Tibial artery (tissue), 4 donors: ENCODE measurements around the gene PKDCC.

Experiments used
- DNase-seq, 2 donors: peaks; one replicate each; pipeline ENCODE4 v3.0.0-alpha.2; 2019
- H3K27ac ChIP-seq, 2 donors: fragments of 200-600 bp; sonication (generic) in 1 of 2; 1 replicate in 1 of 2; 2 replicates in 1 of 2; pipeline ENCODE4 v1.5.1; 2018 to 2019; ENCODE audit warnings: mild to moderate bottlenecking in 1 of 2
- H3K27me3 ChIP-seq, 2 donors: fragments of 200-600 bp; sonication (generic) in 1 of 2; one replicate each; pipeline versions ENCODE4 v1.5.1 to v1.6.0; 2016 to 2019
- H3K36me3 ChIP-seq, 3 donors: fragments of 200-600 bp; sonication (generic) in 2 of 3; one replicate each; pipeline ENCODE4 v1.5.1; 2016 to 2019; ENCODE audit warnings: mild to moderate bottlenecking in 2 of 3
- H3K4me1 ChIP-seq, 4 donors: fragments of 200-600 bp; sonication (generic) in 2 of 4; 1 replicate in 3 of 4; 2 replicates in 1 of 4; pipeline ENCODE4 v1.5.1; 2016 to 2019
- H3K4me3 ChIP-seq, 2 donors: fragments of 200-600 bp; sonication (generic) in 1 of 2; 1 replicate in 1 of 2; 2 replicates in 1 of 2; pipeline ENCODE4 v1.5.1; 2018 to 2019; ENCODE audit warnings: mild to moderate bottlenecking in 2 of 2
- H3K9me3 ChIP-seq, 3 donors: fragments of 200-600 bp; sonication (generic) in 1 of 3; one replicate each; pipeline ENCODE4 v1.5.1; 2016 to 2019
- intact Hi-C: fragments of 100-400 bp; cut with DNase I; formaldehyde crosslinking; loops from one replicate; pipeline ENCODE4 v1.15.0; 2023; ENCODE audit warnings: low total_unique reads
- TF ChIP-seq, protein P1 (sequence below), 2 experiments: fragments of 200-600 bp in 1 of 2; fragments of 450-650 bp in 1 of 2; IDR thresholded peaks; one replicate each; pipeline ENCODE4 v1.5.1; 2017 to 2019; ENCODE audit warnings: antibody characterized with exemption in 2 of 2, mild to moderate bottlenecking in 1 of 2, moderate library complexity in 1 of 2

The PKDCC gene

DNA sequence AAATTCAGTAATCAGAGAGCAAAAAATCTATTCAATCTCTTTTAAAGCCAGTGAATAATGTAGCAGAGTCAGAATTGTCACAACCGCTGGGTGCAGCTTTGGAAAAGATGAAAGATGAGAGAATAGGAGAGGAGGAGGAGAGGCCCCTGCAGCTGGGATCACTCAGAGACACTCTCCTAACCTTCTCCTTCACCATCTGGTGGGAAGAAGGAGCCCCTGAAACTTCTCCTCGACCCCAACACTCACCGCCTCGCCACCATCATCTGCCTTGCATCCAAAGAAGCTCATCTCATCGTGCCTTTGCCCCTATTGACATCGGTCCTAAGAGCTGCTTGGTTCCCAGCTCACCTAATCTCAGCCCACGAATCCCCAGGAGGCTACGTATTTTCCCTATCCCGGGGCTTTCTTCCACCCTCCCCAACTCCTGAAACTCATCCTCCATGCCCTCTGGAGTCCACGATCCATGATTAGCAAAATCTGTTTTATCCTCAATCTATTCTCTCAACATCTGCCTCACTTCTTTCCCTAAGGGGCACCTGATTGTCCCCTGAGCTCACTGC is 58.5 kb downstream of the PKDCC start:
- H3K4me1 ChIP-seq, result peaks cover 0 to 27% (median 16%) of the 10 kb centered on the region in 4 donors
- intact Hi-C loops, result no loop called here
- no peak for DNase-seq
- H3K27me3 ChIP-seq, result no peaks in the 10 kb centered on the region
- H3K9me3 ChIP-seq, result no peaks in the 10 kb centered on the region
- H3K4me3 ChIP-seq, result no peak overlapping the region
- TF ChIP-seq, protein P1, sequence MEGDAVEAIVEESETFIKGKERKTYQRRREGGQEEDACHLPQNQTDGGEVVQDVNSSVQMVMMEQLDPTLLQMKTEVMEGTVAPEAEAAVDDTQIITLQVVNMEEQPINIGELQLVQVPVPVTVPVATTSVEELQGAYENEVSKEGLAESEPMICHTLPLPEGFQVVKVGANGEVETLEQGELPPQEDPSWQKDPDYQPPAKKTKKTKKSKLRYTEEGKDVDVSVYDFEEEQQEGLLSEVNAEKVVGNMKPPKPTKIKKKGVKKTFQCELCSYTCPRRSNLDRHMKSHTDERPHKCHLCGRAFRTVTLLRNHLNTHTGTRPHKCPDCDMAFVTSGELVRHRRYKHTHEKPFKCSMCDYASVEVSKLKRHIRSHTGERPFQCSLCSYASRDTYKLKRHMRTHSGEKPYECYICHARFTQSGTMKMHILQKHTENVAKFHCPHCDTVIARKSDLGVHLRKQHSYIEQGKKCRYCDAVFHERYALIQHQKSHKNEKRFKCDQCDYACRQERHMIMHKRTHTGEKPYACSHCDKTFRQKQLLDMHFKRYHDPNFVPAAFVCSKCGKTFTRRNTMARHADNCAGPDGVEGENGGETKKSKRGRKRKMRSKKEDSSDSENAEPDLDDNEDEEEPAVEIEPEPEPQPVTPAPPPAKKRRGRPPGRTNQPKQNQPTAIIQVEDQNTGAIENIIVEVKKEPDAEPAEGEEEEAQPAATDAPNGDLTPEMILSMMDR (IDR thresholded peaks at IDR 0.05), result no peak
- no peaks in the 10 kb centered on the region for H3K36me3 ChIP-seq
- H3K27ac ChIP-seq, result no peak overlapping the region

DNA sequence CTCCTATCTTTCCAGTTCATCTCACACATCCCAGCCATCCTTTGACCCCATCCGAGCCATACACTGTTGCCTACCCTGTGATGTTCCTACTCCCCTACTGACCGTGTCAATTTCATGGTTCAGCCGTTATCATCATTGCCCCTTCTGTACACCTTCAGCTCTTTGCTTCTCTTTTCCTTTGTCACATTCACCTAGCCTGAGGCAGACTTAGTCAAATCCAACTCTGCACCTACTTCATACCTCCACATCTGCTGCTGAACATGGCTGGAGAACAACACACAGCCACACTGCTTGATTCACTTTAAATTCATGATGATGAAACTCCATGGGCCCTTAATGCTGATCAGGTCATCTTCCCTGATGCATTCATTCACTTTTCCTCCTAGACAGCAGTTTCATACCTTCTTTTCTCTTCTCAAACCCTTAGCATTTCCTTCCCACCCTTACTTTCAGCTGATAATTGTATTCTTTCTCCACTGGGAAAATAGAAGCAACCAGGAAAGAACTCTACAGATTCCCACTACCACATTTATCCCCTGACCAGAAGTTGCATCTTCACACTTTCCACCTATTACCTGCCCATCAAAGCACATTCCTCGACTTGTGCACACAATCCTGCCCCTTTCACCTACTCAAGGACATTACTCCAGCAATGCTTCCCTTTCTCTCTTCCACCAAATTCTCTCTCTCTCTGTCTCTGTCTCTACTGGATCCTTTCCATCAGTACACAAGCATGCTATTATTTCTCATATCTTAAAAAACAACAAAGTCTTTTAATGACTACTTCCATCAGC is 59.6 kb downstream of the PKDCC start:
- no peak overlapping the region for H3K27ac ChIP-seq
- peaks cover 0 to 15% (median 7%) of the 10 kb centered on the region in 4 donors for H3K4me1 ChIP-seq
- TF ChIP-seq, protein P1 (IDR thresholded peaks at IDR 0.05), result no peak
- no peaks in the 10 kb centered on the region for H3K27me3 ChIP-seq
- intact Hi-C loops, result no loop called here
- no peak for DNase-seq
- no peak overlapping the region for H3K4me3 ChIP-seq
- H3K36me3 ChIP-seq, result no peaks in the 10 kb centered on the region
- no peaks in the 10 kb centered on the region for H3K9me3 ChIP-seq
